Left lung (tissue), 10 donors: Measurements from ENCODE around the gene CCDC196. TPM values are rescaled to one million over a fixed set of nuclear protein-coding genes. Genes with fewer than 3 reads are reported as not detected.
A peak's percentile ranks its signal among the peaks of the same experiment; 100 is the strongest.
"Not testable (repeated sequence)": the region's sequence is repeated elsewhere in the genome, so short reads cannot be mapped to it uniquely, and the experiment has no call there.

ENCODE experiments used
- ATAC-seq: fragments of 200-7000 bp; cut with Tn5 transposase; one replicate; pipeline ENCODE4 v1.9.1; 2020; ENCODE audit warnings: moderate library complexity
- DNase-seq, 4 donors: peaks; one replicate each; pipeline ENCODE4 v3.0.0-alpha.2; 2013 to 2020
- H3K27ac ChIP-seq, 2 donors: fragments of 200-600 bp; sonication (generic) in 1 of 2; one replicate each; pipeline versions ENCODE4 v1.5.0 to v1.8.0; 2020 to 2021
- H3K27me3 ChIP-seq, 2 donors: fragments of 200-600 bp; sonication (generic) in 1 of 2; one replicate each; pipeline versions ENCODE4 v1.5.0 to v1.8.0; 2020 to 2021
- H3K36me3 ChIP-seq, 2 donors: fragments of 200-600 bp; sonication (generic) in 1 of 2; one replicate each; pipeline versions ENCODE4 v1.5.0 to v1.8.0; 2020 to 2021
- H3K4me1 ChIP-seq, 2 donors: fragments of 200-600 bp; one replicate each; pipeline ENCODE4 v1.8.0; 2021
- H3K4me3 ChIP-seq, 2 donors: fragments of 200-600 bp; sonication (generic) in 1 of 2; one replicate each; pipeline versions ENCODE4 v1.5.0 to v1.8.0; 2020 to 2021; ENCODE audit warnings: mild to moderate bottlenecking in 1 of 2
- H3K9me3 ChIP-seq, 2 donors: fragments of 200-600 bp; sonication (generic) in 1 of 2; one replicate each; pipeline versions ENCODE4 v1.5.0 to v1.8.0; 2020 to 2021
- CTCF ChIP-seq, 2 donors: fragments of 200-600 bp; sonication (generic) in 1 of 2; IDR thresholded peaks; one replicate each; pipeline versions ENCODE4 v1.5.0 to v1.8.0; 2021; ENCODE audit warnings: antibody characterized with exemption in 2 of 2
- intact Hi-C, 2 donors: fragments of 100-400 bp; cut with DNase I; formaldehyde crosslinking; loops; one replicate each; pipeline versions ENCODE4 v1.11.2 to v1.14.2; 2022
- polyA plus RNA-seq, 6 donors: library from polyadenylated mRNA; unstranded; fragments of 120-200 nt; gene quantifications; one replicate each; pipeline ENCODE4 v1.2.1, GENCODE V29; 2013; ENCODE audit not compliant: insufficient read length in 6 of 6
- total RNA-seq, 2 donors: library from RNA; stranded (reverse); fragmentation: NEBNext Ultra II Directional; extraction: Animal tissue kit (Norgen Biotek cat#: 25700); gene quantifications; one replicate each; pipeline ENCODE4 v1.2.1, GENCODE V29; 2021
- donor health status: DM: no; HTN: yes; CAD: no.
- donor health status: DM: no; HTN: no; CAD: no.

CCDC196 gene
- total and polyA plus RNA-seq, 8 donors: 0.18 to 0.32 TPM; not detected in 6

- Histone ChIP-seq H3K4me1 (peaks cover 0 to 4% of the 10 kb centered on the region in 2 donors), H3K36me3 (no peaks in the 10 kb centered on the region), H3K27ac (no peak overlapping the region), H3K27me3 (no peaks in the 10 kb centered on the region), H3K4me3 (no peak overlapping the region), H3K9me3 (no peaks in the 10 kb centered on the region)
- DNase-seq (no peak), ATAC-seq (no peak)
- no peak for TF ChIP-seq CTCF (IDR thresholded peaks at IDR 0.05)
- intact Hi-C loops: no loop called here
Observed at GRCh38 chr14:66496911-66497310, 10.7 kb downstream of the CCDC196 start.

GRCh38 chr14:66498311-66498710 is 12.1 kb downstream of the CCDC196 start:
- ATAC-seq: no peak
- intact Hi-C loops: no loop called here

GRCh38 chr14:66501592-66501991 is 15.4 kb downstream of the CCDC196 start:
- Histone ChIP-seq H3K4me3 (no peak overlapping the region), H3K27ac (no peak overlapping the region), H3K4me1 (peaks cover 0 to 2% of the 10 kb centered on the region in 2 donors), H3K9me3 (no peaks in the 10 kb centered on the region), H3K27me3 (no peaks in the 10 kb centered on the region), H3K36me3 (no peaks in the 10 kb centered on the region)
- TF ChIP-seq CTCF (IDR thresholded peaks at IDR 0.05): no peak
- intact Hi-C loops: no loop called here
- no peak for DNase-seq
- ATAC-seq: no peak

More at GRCh38 chr14:66498311-66498710, 12.1 kb downstream of the CCDC196 start:
- Histone ChIP-seq H3K36me3 (no peaks in the 10 kb centered on the region), H3K27me3 (no peaks in the 10 kb centered on the region), H3K27ac (no peak overlapping the region), H3K4me3 (no peak overlapping the region), H3K9me3 (no peaks in the 10 kb centered on the region), H3K4me1 (peaks cover 0 to 4% of the 10 kb centered on the region in 2 donors)
- TF ChIP-seq CTCF (IDR thresholded peaks at IDR 0.05): no peak
- no peak for DNase-seq

- H3K4me1 ChIP-seq: peaks cover 7 to 11% of the 10 kb centered on the region in 2 donors
- DNase-seq, H3K27me3 ChIP-seq, H3K4me3 ChIP-seq, H3K9me3 ChIP-seq, H3K36me3 ChIP-seq, ATAC-seq, intact Hi-C loops, H3K27ac ChIP-seq: not testable (repeated sequence)
Observed at GRCh38 chr14:66502836-66503235, 16.7 kb downstream of the CCDC196 start.

GRCh38 chr14:66503532-66503931 is 17.4 kb downstream of the CCDC196 start:
- peaks cover 7 to 11% of the 10 kb centered on the region in 2 donors for H3K4me1 ChIP-seq
- DNase-seq: no peak
- intact Hi-C loops: no loop called here
- no peak for ATAC-seq
- H3K9me3 ChIP-seq: no peaks in the 10 kb centered on the region
- no peaks in the 10 kb centered on the region for H3K36me3 ChIP-seq
- no peaks in the 10 kb centered on the region for H3K27me3 ChIP-seq
- H3K4me3 ChIP-seq: no peak overlapping the region
- no peak overlapping the region for H3K27ac ChIP-seq
- TF ChIP-seq CTCF (IDR thresholded peaks at IDR 0.05): no peak

GRCh38 chr14:66507181-66507721 is 21.1 kb downstream of the CCDC196 start:
- peak in 1 of 4 donors; percentile 13 for DNase-seq
- peak; percentile 44 for ATAC-seq
- H3K27me3 ChIP-seq: peaks cover 0 to 18% of the 10 kb centered on the region in 2 donors
- H3K9me3 ChIP-seq: no peaks in the 10 kb centered on the region
- peak overlapping the region; percentile 66 to 86 for H3K4me3 ChIP-seq
- peak overlapping the region; percentile 82 to 90 for H3K27ac ChIP-seq
- peaks cover 10 to 22% of the 10 kb centered on the region in 2 donors for H3K4me1 ChIP-seq
- H3K36me3 ChIP-seq: no peaks in the 10 kb centered on the region
- intact Hi-C loops: no loop called here
- no peak for TF ChIP-seq CTCF (IDR thresholded peaks at IDR 0.05)
